RWPE2 (cell line): ENCODE measurements around the gene PLIN4.
"Not testable (repeated sequence)": the region's sequence is repeated elsewhere in the genome, so short reads cannot be mapped to it uniquely, and the experiment has no call there.

ENCODE experiments used
- ATAC-seq: fragments of 200-7000 bp; cut with Tn5 transposase; 3 replicates; pipeline ENCODE4 v1.9.1; 2021; ENCODE audit warnings: low read depth
- DNase-seq: peaks from one replicate; pipeline ENCODE4 v3.0.0-alpha.2; 2020; ENCODE audit warnings: low spot score
- H3K27ac ChIP-seq: fragments of 450-650 bp; 2 replicates; pipeline ENCODE4 v1.5.1; 2017; ENCODE audit warnings: mild to moderate bottlenecking; ENCODE audit not compliant: poor library complexity, severe bottlenecking
- H3K27me3 ChIP-seq: fragments of 250-450 bp; sonication (Bioruptor Pico); 2 replicates; pipeline ENCODE4 v1.5.1; 2021; ENCODE audit warnings: mild to moderate bottlenecking, moderate library complexity; ENCODE audit not compliant: insufficient read depth, poor library complexity, severe bottlenecking
- H3K36me3 ChIP-seq: fragments of 250-450 bp; sonication (Bioruptor Pico); 2 replicates; pipeline ENCODE4 v1.5.1; 2020; ENCODE audit warnings: low read depth, mild to moderate bottlenecking, moderate library complexity
- H3K4me1 ChIP-seq: fragments of 250-450 bp; sonication (Bioruptor Pico); 2 replicates; pipeline ENCODE4 v1.5.1; 2021; ENCODE audit warnings: mild to moderate bottlenecking, moderate library complexity; ENCODE audit not compliant: insufficient read depth, poor library complexity, severe bottlenecking
- H3K4me3 ChIP-seq: fragments of 250-450 bp; sonication (Bioruptor Pico); 2 replicates; pipeline ENCODE4 v1.5.1; 2021; ENCODE audit warnings: mild to moderate bottlenecking, moderate library complexity; ENCODE audit not compliant: severe bottlenecking
- H3K9me3 ChIP-seq: fragments of 250-450 bp; sonication (Bioruptor Pico); 2 replicates; pipeline ENCODE4 v1.5.1; 2021; ENCODE audit warnings: mild to moderate bottlenecking, moderate library complexity; ENCODE audit not compliant: severe bottlenecking
- TF ChIP-seq, protein P1 (sequence below): fragments of 450-650 bp; IDR thresholded peaks from one replicate; pipeline ENCODE4 v1.5.1; 2017; ENCODE audit warnings: mild to moderate bottlenecking, moderate library complexity; ENCODE audit not compliant: poor library complexity, severe bottlenecking

Gene PLIN4

DNA sequence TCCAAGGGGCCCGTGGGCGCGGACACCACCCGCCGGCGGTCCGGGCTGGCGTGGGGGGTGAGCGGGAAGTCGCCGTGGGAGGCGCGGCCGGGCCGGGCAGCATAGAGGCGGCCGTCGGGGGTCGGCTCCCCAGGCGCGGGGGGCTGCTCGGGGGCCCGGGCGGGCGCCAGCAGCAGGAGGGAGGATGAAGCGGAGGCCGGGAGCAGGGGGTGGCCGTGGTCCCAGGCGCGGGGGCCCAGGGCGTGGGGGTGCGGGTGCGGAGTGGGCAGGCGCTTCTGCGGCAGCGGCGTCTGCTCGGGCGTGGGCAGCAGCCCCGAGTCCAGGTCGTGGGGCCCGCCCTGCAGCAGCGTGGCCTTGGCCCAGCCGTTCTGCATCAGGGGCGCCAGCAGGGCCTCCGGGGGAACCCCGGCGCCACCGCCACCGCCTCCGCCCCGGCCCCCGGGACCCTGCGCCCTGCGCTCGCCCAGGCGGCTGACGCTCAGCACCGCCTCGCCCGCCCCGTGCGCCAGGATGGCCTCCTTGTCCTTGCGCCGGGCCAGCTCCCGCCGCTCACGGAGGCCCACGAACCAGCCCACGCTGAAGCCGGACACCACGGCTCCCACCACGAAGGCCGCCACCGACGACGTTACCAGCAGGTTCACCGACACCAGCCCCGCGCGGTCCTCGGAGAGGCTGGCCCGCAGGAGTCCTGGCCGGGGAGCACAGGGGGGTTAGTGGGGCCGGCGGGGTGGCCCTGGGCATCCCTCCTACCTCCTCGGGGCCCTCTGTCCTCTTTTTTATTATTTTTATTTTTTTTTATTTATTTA lies 25.8 kb upstream of the PLIN4 start:
- TF ChIP-seq, protein P1, sequence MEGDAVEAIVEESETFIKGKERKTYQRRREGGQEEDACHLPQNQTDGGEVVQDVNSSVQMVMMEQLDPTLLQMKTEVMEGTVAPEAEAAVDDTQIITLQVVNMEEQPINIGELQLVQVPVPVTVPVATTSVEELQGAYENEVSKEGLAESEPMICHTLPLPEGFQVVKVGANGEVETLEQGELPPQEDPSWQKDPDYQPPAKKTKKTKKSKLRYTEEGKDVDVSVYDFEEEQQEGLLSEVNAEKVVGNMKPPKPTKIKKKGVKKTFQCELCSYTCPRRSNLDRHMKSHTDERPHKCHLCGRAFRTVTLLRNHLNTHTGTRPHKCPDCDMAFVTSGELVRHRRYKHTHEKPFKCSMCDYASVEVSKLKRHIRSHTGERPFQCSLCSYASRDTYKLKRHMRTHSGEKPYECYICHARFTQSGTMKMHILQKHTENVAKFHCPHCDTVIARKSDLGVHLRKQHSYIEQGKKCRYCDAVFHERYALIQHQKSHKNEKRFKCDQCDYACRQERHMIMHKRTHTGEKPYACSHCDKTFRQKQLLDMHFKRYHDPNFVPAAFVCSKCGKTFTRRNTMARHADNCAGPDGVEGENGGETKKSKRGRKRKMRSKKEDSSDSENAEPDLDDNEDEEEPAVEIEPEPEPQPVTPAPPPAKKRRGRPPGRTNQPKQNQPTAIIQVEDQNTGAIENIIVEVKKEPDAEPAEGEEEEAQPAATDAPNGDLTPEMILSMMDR, result no peak
- H3K27me3 ChIP-seq, result no peaks in the 10 kb centered on the region

DNA sequence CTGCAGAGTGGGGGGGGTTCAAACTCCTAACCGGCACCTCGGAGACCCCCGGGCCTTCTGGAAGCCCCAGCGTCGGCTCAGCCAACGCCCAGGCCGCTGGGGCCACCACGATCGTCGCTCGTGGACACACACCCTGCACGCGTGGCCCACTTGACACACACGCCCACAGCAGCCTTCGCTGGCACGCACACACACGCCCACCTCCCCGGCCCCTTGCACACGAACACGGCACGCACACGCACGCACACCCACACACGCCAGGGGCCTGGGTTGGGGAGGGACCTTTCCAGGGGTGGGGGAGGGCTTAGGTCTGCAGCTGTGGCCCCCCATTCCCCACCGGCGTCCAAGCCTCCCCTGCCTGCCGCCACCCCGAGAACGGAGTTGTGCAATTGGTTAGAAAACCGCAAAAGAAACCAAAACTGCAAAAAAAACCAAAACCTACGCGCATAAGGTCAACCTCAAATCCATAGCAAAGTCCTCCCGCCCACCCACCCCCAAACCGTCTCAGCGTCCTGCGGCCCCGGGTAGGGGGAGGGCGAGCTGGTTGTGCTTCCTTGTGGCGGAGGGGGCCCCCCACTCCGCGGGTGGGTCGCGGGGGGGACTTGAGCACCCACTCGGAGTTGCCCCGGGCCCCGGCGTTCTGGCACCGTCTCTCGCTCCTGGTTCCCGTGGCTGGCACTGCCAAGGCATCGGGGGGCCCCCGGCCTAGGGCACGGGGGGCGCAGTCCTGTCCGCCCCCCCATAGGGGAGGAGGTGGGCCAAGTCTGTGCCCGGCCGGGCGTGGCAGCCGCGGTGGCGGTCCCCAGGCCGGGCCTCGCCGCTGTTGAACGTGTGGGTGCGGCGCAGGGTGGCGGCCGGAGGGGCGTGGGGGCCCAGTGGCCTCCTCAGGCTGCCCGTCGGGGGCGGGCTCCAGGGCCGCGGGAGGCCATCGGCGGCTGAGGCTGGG lies 24.9 kb upstream of the PLIN4 start:
- no peaks in the 10 kb centered on the region for H3K4me1 ChIP-seq
- no peaks in the 10 kb centered on the region for H3K9me3 ChIP-seq
- DNase-seq (no peak), ATAC-seq (no peak)
- no peak overlapping the region for H3K4me3 ChIP-seq
- H3K36me3 ChIP-seq, result no peaks in the 10 kb centered on the region
- TF ChIP-seq, protein P1, result no peak
- no peaks in the 10 kb centered on the region for H3K27me3 ChIP-seq
- no peak overlapping the region for H3K27ac ChIP-seq

More for the DNA sequence above, 25.8 kb upstream of the PLIN4 start:
- ATAC-seq (no peak), DNase-seq (no peak)
- H3K36me3 ChIP-seq, result no peaks in the 10 kb centered on the region
- no peak overlapping the region for H3K4me3 ChIP-seq
- H3K9me3 ChIP-seq, result no peaks in the 10 kb centered on the region
- no peaks in the 10 kb centered on the region for H3K4me1 ChIP-seq
- no peak overlapping the region for H3K27ac ChIP-seq

DNA sequence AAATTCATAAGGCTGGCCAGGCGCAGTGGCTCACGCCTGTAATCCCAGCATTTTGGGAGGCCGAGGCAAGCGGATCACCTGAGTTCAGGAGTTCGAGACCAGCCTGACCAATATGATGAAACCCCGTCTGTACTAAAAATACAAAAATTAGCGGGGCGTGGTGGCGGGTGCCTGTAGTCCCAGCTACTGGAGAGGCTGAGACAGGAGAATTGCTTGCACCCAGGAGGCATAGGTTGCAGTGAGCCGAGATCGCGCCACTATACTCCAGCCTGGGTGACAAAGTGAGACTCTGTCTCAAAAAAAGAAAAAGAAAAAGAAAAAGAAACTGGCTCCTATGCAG lies 23.5 kb upstream of the PLIN4 start:
- H3K27ac ChIP-seq, H3K4me3 ChIP-seq, H3K4me1 ChIP-seq, DNase-seq, H3K36me3 ChIP-seq, ATAC-seq, H3K9me3 ChIP-seq, H3K27me3 ChIP-seq: not testable (repeated sequence)

DNA sequence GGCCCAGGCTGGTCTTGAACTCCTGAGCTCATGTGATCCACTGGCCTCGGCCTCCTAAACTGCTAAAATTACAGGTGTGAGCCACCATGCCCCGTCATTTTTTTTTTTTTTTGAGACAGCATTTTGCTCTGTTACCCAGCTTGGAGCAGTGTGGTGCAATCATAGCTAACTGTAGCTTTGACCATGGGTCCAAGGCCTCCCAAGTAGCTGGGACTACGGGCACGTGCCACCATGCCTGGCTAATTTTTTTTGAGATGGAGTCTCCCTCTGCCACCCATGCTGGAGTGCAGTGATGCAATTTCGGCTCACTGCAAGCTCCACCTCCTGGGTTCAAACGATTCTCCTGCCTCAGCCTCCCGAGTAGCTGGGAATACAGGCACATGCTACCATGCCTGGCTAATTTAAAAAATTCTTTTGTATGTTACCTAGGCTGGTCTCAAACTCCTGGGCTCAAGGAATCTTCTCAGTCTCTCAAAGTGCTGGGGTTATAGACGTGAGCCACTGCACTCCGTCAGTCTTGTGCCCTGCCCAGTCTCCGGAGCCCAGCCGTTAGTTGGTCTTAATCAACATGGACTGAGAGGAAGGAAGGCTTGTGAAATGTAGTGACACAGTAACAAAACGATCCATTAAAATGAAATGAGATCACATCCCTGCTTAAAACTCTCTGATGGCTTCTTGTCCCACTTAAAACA lies 23.0 kb upstream of the PLIN4 start:
- no peak for ATAC-seq
- H3K9me3 ChIP-seq, result no peaks in the 10 kb centered on the region
- no peak for DNase-seq
- no peaks in the 10 kb centered on the region for H3K4me1 ChIP-seq
- no peak overlapping the region for H3K4me3 ChIP-seq
- H3K27me3 ChIP-seq, result no peaks in the 10 kb centered on the region
- no peak overlapping the region for H3K27ac ChIP-seq
- no peaks in the 10 kb centered on the region for H3K36me3 ChIP-seq
- TF ChIP-seq, protein P1, result no peak
